GM21619 (cell line): ENCODE results near the gene USH2A.

Experiments
- ATAC-seq: cut with Tn5 transposase; IDR thresholded peaks from one replicate; pipeline ENCODE4 v1.9.1; 2021; ENCODE audit not compliant: unreplicated experiment

The USH2A gene

GRCh38 chr1:216210081-216210480 is 213.2 kb downstream of the USH2A start:
- ATAC-seq: no peak

- ATAC-seq: no peak
Observed at GRCh38 chr1:216209125-216209524, 214.1 kb downstream of the USH2A start.

GRCh38 chr1:216207154-216207553 is 216.1 kb downstream of the USH2A start:
- ATAC-seq: no peak

DNA sequence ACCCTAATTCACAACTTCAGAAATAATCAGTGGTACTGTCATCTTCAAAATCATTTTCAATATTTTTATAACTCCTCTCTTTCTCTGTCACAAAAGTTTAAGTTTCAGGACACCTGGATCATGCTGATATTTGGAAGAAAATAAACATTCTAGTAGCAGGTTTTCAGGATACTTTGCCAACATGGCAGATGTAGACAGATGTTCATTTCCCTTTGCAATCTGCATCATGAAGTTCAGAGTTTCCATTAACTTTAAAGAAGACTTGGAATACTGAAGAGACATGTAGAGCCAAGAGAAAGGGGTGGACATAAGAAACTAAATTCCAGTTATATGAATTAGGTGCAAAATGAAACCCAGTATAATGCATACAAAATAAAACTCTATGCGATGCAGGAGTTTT is 218.1 kb downstream of the USH2A start:
- no peak for ATAC-seq

DNA sequence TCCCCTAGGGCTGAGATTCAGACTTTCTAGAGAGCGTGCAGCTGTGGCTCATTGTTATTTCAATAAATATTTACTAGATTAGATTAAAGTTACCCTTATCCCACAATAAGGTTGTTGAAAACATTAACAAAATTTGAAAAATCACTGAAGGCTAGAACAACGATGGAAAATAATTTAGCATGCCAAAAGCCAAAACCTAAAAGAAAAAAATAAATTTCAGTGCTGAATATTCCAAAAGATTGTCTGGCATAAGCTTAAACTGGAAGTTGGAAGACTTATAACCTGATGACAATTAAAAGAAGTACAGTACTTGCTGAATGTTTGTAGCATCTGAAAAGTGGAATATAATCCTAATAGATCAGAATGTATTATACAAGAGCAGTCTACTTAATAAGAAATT is 221.3 kb downstream of the USH2A start:
- ATAC-seq: no peak

GRCh38 chr1:216200941-216201340 is 222.3 kb downstream of the USH2A start:
- no peak for ATAC-seq

- ATAC-seq: no peak
Observed at GRCh38 chr1:216194721-216195120, 228.5 kb downstream of the USH2A start.

GRCh38 chr1:216193839-216194443 is 229.3 kb downstream of the USH2A start:
- no peak for ATAC-seq

DNA sequence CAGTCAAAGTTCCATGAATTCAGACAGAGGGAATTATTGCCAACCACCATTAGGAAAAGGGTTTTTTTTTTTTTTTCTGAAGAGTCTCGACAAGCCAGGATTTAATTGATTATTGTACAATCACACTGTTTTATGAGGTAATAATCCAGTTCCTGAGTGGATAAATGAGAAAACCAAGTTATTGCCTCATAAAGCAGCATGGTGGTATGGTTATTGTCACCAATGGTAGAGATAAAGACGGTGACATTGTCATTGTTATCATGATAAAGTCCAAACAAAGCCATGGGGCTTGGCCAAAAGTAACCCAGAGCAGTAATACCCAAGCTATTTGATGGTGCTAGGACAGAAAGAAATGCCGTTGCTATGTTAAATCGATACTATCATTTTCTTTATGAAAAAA is 232.8 kb downstream of the USH2A start:
- ATAC-seq: no peak

- ATAC-seq: no peak
Observed at GRCh38 chr1:216186816-216187215, 236.4 kb downstream of the USH2A start.

- ATAC-seq: no peak
Observed at GRCh38 chr1:216186141-216186540, 237.1 kb downstream of the USH2A start.

DNA sequence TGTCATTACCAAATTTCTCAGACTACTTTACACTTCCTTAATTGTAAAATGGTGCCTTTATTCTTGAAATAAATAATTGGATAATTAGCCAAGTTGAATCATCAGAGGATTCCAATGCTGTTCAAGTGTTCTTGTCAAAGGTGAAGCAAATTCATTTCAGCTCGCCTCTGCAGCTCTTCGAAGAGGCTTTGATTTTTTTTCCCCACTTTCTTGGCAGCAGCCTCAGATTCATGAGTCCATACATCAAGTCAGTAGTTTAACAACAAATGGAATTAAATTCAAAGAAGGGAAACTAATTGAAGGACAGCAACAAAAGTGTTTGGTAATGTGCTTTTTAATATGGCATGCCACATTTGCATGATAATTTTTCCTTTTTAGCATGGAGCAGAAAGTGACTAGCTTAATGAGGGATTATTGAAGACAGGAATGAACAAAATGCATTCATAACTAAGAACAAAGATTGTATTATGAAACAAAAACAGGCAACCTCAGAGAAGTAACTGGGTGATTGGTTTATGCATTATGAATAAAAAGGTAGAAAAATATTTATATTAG is 239.0 kb downstream of the USH2A start:
- ATAC-seq: no peak

DNA sequence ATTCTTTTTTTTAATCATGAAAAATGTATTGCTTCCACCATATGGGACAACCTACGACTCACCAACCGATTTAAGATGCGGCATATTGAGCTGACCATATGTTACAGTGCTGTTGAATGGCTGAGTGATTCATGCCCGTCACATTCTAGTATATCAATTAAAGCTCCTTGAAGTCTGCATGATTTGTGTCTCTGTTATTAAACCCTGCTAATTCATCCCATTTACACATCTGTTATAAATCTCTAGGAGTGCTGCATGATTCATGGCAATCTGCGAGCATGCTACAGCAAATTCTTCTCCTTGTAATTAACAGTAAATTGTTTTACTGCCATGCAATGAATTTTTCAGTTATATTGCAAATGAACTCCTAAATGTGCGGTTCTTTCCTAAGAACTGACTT is 239.8 kb downstream of the USH2A start:
- no peak for ATAC-seq

DNA sequence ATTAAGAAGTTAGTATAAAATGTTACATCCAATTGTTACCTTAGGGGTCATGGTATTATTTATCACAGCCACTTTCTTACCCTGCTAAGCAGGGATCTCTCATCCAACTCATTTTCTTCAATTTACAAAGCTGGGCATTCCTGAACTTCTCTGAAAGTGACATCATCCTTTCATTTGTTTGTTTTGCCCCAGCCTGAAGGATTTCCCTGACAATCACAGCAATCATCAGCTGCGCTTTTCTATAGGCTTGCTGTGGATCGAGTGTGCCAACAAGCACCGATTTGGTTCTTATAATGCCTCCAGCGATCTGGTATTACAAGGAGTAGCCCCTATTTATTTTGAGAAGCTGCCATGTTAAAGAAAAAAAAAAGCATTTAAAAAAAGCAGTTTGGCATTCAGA is 240.2 kb downstream of the USH2A start:
- no peak for ATAC-seq

- ATAC-seq: no peak
Observed at GRCh38 chr1:216181590-216181989, 241.7 kb downstream of the USH2A start.

- ATAC-seq: no peak
Observed at GRCh38 chr1:216178281-216178680, 245.0 kb downstream of the USH2A start.

- ATAC-seq: no peak
Observed at GRCh38 chr1:216176970-216177369, 246.3 kb downstream of the USH2A start.

DNA sequence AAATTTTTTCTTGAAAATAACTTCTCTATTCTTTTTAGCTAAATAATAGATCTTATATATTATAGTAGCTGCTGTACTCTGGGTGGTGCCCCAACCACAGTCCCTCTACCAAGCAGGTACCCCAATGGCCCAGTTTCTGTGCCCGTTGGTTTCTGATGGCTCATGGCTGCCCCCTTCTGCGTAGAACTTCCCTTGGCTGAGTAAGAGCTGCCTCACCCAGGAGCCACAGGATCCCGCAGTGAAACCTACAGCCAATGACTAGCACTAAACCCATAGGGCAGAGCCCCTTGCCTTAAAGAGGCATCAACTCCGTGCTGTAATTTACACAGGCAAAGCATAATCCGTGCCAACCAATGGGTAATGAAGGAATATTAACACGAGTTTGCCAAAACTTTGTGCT is 247.5 kb downstream of the USH2A start:
- no peak for ATAC-seq

GRCh38 chr1:216173376-216173995 is 249.8 kb downstream of the USH2A start:
- ATAC-seq: no peak

DNA sequence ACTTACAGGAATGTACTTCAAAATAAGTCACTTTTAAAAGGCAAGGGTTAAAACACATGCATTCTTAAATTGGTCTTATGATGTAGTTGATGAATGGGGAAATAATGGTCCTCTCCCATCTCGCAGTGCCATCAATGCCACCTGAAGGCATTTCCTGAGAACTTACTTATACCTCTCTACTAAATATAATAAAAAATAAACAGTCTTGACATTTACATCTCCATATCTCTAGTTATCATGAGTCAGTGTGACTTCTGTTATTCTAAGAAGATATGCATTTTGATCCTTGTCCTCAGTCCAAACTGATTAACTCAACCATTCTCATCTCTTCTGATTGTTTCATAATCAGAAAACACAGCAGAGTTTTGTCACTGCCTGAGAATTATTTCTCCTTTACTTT is 253.9 kb downstream of the USH2A start:
- no peak for ATAC-seq

DNA sequence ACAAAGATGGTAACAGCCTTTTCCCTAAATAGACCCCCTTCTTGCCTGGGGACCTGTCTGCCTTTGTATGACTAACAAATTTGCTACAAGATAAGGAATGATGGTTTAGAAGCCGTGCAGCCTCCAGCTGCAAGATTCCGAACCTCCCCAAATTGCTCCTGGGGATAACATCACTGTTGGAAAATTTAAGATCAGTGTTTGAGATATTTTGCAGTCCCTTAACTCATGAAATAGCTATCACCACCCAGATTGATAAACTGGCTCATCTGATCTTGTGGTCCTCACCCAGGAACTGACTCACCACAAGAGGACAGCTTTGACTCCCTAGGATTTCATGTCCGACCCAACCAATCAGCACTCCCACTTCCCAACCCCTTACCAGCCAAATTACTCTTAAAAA is 254.7 kb downstream of the USH2A start:
- no peak for ATAC-seq

DNA sequence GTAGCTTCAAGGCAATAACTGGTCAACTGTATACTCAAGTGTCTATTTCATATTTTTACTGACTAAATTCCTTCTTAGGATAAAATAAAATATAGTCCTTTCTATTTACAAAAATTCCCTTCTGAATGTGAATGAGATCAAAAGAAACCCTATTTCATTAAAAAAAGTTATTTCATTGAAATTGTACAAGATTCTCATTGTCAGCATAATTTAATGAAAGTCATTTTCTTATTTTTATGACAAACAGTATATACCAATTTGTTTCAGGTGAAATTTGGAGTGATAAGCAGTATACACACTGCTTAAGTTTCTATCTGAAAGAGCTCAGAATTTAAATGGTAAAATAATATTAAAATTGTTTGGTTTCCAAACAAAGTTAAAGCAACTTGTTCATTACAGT is 269.2 kb downstream of the USH2A start:
- ATAC-seq: no peak

- no peak for ATAC-seq
Observed at GRCh38 chr1:216153130-216153529, 270.1 kb downstream of the USH2A start.
